Suprapubic skin (tissue), 4 donors: ENCODE measurements around the gene SEMA3F. TPM values are rescaled to one million over a fixed set of nuclear protein-coding genes. Genes with fewer than 3 reads are reported as not detected.

Source experiments
- DNase-seq, 2 donors: peaks; one replicate each; pipeline ENCODE4 v3.0.0-alpha.2; 2019; ENCODE audit warnings: low spot score in 2 of 2
- H3K27ac ChIP-seq: fragments of 200-600 bp; sonication (generic); one replicate; pipeline ENCODE4 v1.5.1; 2019
- H3K27me3 ChIP-seq: fragments of 200-600 bp; sonication (generic); one replicate; pipeline ENCODE4 v1.5.1; 2019
- H3K36me3 ChIP-seq: fragments of 200-600 bp; sonication (generic); one replicate; pipeline ENCODE4 v1.5.1; 2019
- H3K4me1 ChIP-seq: fragments of 200-600 bp; sonication (generic); one replicate; pipeline ENCODE4 v1.5.1; 2019
- H3K4me3 ChIP-seq: fragments of 200-600 bp; sonication (generic); one replicate; pipeline ENCODE4 v1.5.1; 2019; ENCODE audit warnings: mild to moderate bottlenecking
- H3K9me3 ChIP-seq: fragments of 200-600 bp; sonication (generic); one replicate; pipeline ENCODE4 v1.5.1; 2019
- CTCF ChIP-seq, 2 donors: fragments of 200-600 bp in 1 of 2; fragments of 450-650 bp in 1 of 2; sonication (generic) in 1 of 2; IDR thresholded peaks; one replicate each; pipeline ENCODE4 v1.5.1; 2016 to 2019; ENCODE audit warnings: antibody characterized with exemption in 2 of 2, mild to moderate bottlenecking in 1 of 2, moderate library complexity in 1 of 2
- EP300 ChIP-seq: sonication (generic); formaldehyde crosslinking; IDR thresholded peaks from one replicate; pipeline ENCODE4 v1.6.1; 2017; ENCODE audit warnings: antibody characterized with exemption
- POLR2A ChIP-seq, 2 donors: fragments of 450-650 bp; IDR thresholded peaks; one replicate each; pipeline ENCODE4 v1.6.1; 2017; ENCODE audit warnings: antibody characterized with exemption in 2 of 2, mild to moderate bottlenecking in 2 of 2, moderate library complexity in 2 of 2
- POLR2AphosphoS5 ChIP-seq, 3 donors: sonication (generic); formaldehyde crosslinking; IDR thresholded peaks; one replicate each; pipeline ENCODE4 v1.6.1; 2017; ENCODE audit warnings: antibody characterized with exemption in 3 of 3
- WGBS: methylation state at CpG from one replicate; pipeline ENCODE4 v1.1.5; 2018; 5-methylcytosine and 5-hydroxymethylcytosine counted together
- total RNA-seq, 4 donors: library from RNA; depleted of rRNA; stranded (reverse); fragments of >200 nt; gene quantifications; one replicate each; pipeline ENCODE4 v1.1.0, GENCODE V29; 2016

The SEMA3F gene
- total RNA-seq, 4 donors from 2014 or later, result 123 to 188 (median 130) TPM

DNA sequence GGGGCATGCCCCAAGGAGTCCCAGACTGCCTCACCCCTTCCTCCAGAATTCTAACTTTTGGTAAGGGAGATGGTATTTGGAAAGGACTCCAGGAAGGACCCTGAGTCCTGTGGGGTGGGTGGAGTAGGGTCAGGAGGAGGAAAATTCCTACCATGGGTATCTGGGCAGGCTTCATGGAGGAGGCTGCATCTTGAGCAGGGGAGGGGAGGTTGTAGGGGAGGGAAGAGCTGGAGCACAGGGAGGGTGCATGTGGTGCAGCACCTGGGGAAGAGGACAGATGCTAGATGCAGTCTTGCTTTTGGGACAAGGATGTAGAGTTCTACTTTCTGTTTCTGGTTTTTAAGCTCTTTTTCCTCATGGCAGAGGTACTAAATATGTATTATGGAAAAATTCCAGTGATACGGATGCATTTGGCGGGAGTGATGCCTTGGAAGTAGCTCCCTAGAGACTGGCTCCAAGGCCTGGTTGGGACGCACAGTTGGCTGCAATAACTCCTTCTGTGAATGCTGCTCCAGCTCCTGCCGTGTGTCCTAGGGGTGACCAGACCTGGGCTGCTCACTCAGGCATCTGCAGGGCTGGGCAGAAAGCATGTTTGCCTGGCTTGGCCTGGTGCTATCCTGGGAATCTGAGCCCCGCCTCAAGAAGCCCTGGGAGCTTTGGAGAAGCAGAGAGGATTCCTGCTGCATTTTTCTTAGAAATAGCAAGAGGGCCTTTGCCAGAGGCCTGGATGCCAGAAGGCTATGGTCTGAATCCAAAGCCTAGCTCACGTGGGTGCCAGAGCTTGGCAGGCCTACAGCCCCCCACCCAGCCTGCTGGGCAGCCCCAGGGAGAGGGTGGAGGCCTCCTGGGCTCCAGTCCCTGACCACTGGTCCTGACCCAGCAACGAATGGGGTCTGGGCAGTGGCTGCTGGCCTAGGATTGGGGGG, 10.1 kb downstream of the SEMA3F start:
- peaks cover 100% of the 10 kb centered on the region for H3K4me1 ChIP-seq
- no peak for DNase-seq
- WGBS, result 7% methylated on average over 5 of the region's 7 CpGs

GRCh38 chr3:50165910-50166538, 10.9 kb downstream of the SEMA3F start:
- H3K4me3 ChIP-seq, result peak overlapping the region; percentile 13
- H3K27me3 ChIP-seq, result no peaks in the 10 kb centered on the region
- no peaks in the 10 kb centered on the region for H3K36me3 ChIP-seq
- no peak for DNase-seq
- H3K4me1 ChIP-seq, result peaks cover 98% of the 10 kb centered on the region
- H3K27ac ChIP-seq, result peak overlapping the region; percentile 74
- TF ChIP-seq EP300 (no peak), CTCF (IDR thresholded peaks at IDR 0.05) (no peak), POLR2A (IDR thresholded peaks at IDR 0.05) (no peak), POLR2AphosphoS5 (IDR thresholded peaks at IDR 0.05) (no peak)
- H3K9me3 ChIP-seq, result no peaks in the 10 kb centered on the region
- 7% methylated on average over 13 of the region's 15 CpGs for WGBS

More for the DNA sequence above, 10.1 kb downstream of the SEMA3F start:
- TF ChIP-seq CTCF (IDR thresholded peaks at IDR 0.05) (no peak), EP300 (no peak), POLR2A (IDR thresholded peaks at IDR 0.05) (no peak), POLR2AphosphoS5 (IDR thresholded peaks at IDR 0.05) (no peak)
- no peaks in the 10 kb centered on the region for H3K9me3 ChIP-seq
- H3K27ac ChIP-seq, result peak overlapping the region; percentile 74
- peak overlapping the region; percentile 13 for H3K4me3 ChIP-seq
- H3K36me3 ChIP-seq, result no peaks in the 10 kb centered on the region
- no peaks in the 10 kb centered on the region for H3K27me3 ChIP-seq

GRCh38 chr3:50166620-50167019, 11.5 kb downstream of the SEMA3F start:
- H3K36me3 ChIP-seq, result no peaks in the 10 kb centered on the region
- H3K4me1 ChIP-seq, result peaks cover 98% of the 10 kb centered on the region
- H3K27ac ChIP-seq, result peak overlapping the region; percentile 74
- no peak for DNase-seq
- no peak overlapping the region for H3K4me3 ChIP-seq
- TF ChIP-seq POLR2AphosphoS5 (IDR thresholded peaks at IDR 0.05) (no peak), CTCF (IDR thresholded peaks at IDR 0.05) (no peak), POLR2A (IDR thresholded peaks at IDR 0.05) (no peak), EP300 (no peak)
- 56% methylated on average over 6 of the region's 6 CpGs for WGBS
- no peaks in the 10 kb centered on the region for H3K9me3 ChIP-seq
- H3K27me3 ChIP-seq, result no peaks in the 10 kb centered on the region

- TF ChIP-seq POLR2AphosphoS5 (IDR thresholded peaks at IDR 0.05) (no peak), CTCF (IDR thresholded peaks at IDR 0.05) (no peak), POLR2A (IDR thresholded peaks at IDR 0.05) (no peak), EP300 (no peak)
- Histone ChIP-seq H3K27ac (peak overlapping the region; percentile 74), H3K36me3 (no peaks in the 10 kb centered on the region), H3K4me1 (peaks cover 98% of the 10 kb centered on the region), H3K9me3 (no peaks in the 10 kb centered on the region), H3K4me3 (no peak overlapping the region), H3K27me3 (no peaks in the 10 kb centered on the region)
- 26% methylated on average over 12 of the region's 16 CpGs for WGBS
- DNase-seq, result no peak
Measured at GRCh38 chr3:50167069-50167840, 12.1 kb downstream of the SEMA3F start.
